ENCODE measurements around the gene POLR3H. TPM values are rescaled to one million over a fixed set of nuclear protein-coding genes. Genes with fewer than 3 reads are reported as not detected.
A peak's percentile ranks its signal among the peaks of the same experiment; 100 is the strongest.

Gene POLR3H
- total RNA-seq, 1 experiment from 2014 or later = 47.6 TPM

DNA sequence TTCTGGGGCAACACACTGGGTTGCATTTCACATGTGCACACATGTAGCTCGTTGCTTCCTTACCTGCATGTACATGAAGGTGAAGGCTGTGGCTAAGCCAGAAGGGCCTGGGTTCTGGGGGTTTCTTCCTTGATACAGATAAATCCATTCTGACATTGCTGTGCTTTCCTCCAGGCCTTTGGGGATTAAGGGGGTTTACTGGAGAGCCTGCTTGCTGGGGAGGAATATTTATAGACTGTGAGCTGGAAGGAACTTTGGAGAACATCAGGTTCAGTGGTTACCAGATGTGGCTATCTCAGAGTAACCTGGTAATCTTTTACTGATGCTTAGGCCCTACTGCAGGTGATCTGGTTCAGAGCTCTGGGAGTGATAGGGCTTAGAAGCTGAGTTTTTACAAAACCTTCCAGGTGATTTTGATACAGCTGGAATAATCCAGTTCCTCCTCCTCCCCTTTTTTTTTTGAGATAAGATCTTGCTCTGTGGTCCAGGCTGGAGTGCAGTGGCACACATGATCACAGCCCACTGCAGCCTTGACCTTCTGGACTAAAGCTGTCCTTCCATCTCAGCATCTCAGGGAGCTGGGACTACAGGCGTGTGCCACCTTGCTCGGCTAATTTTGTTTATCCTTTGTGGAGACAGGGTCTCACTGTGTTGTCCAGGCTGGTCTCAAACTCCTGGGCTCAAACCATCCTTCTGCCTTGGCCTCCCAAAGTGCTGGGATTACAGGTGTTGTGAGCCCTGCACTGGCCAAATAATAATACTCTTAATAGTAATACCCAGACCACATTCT, 55.5 kb downstream of the POLR3H start:
- H3K4me1 ChIP-seq (replicated peaks; ENCODE audit: insufficient read depth) = no peaks in the 10 kb centered on the region
- H3K9me3 ChIP-seq (ENCODE audit: insufficient read depth, low read depth) = no peaks in the 10 kb centered on the region
- H3K9me2 ChIP-seq (ENCODE audit: insufficient read depth) = no peaks in the 10 kb centered on the region
- TF ChIP-seq EZH2 (IDR thresholded peaks at IDR 0.05; ENCODE audit: low read depth) = no peak
- TF ChIP-seq, protein P1, sequence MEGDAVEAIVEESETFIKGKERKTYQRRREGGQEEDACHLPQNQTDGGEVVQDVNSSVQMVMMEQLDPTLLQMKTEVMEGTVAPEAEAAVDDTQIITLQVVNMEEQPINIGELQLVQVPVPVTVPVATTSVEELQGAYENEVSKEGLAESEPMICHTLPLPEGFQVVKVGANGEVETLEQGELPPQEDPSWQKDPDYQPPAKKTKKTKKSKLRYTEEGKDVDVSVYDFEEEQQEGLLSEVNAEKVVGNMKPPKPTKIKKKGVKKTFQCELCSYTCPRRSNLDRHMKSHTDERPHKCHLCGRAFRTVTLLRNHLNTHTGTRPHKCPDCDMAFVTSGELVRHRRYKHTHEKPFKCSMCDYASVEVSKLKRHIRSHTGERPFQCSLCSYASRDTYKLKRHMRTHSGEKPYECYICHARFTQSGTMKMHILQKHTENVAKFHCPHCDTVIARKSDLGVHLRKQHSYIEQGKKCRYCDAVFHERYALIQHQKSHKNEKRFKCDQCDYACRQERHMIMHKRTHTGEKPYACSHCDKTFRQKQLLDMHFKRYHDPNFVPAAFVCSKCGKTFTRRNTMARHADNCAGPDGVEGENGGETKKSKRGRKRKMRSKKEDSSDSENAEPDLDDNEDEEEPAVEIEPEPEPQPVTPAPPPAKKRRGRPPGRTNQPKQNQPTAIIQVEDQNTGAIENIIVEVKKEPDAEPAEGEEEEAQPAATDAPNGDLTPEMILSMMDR (conservative IDR thresholded peaks at IDR 0.05) = no peak
- ChIA-PET CTCF (no interaction called here), POLR2A (ENCODE audit: unreplicated experiment) (interaction anchor here (0.6 kb wide), 1 partner anchor 40 kb away, joined by 12 read pairs; no protein-coding TSS in a partner anchor)
- H3K27me3 ChIP-seq (ENCODE audit: insufficient read depth, low read depth) = no peaks in the 10 kb centered on the region
- BruUV-seq (replicated peaks) = no TSS peak
- no peak overlapping the region for H3K4me2 ChIP-seq
- intact Hi-C loops (cut with micrococcal nuclease; ENCODE audit: unreplicated experiment) = no loop called here
- H2AFZ ChIP-seq = no peak overlapping the region
- peaks cover 4% of the 10 kb centered on the region; the same call in 1 of the 2 replicates for H3F3A ChIP-seq (ENCODE audit: insufficient read depth, low read depth)
- H4K20me1 ChIP-seq (ENCODE audit: insufficient read depth) = peaks cover 82% of the 10 kb centered on the region
- DNase-seq = no peak
- no peaks in the 10 kb centered on the region for H3K36me3 ChIP-seq (ENCODE audit: low read depth)
- H3K4me3 ChIP-seq = no peak overlapping the region
- H3K27ac ChIP-seq = no peak overlapping the region
- peaks cover 92% of the 10 kb centered on the region for H3K79me2 ChIP-seq (ENCODE audit: low read depth)

DNA sequence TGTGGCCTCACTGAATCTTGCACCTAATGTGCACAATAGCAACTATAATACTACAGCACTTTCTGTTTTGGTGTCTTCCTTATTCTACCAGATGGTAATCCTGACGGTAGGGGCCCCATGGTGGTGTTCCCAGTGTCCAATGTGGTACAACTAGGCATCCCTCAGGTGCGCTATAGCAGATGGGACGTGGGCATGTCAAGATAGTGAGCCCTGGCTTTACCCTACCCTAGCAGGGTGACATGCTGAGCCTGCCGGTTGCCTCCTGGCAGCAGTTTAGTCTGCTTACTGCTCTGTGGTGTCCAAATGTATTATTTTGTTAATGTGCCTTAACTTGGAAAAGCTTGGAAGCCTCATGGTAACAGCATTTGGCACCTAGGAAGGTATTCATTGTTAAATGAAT, 56.2 kb downstream of the POLR3H start:
- no peaks in the 10 kb centered on the region for H3K27me3 ChIP-seq (ENCODE audit: insufficient read depth, low read depth)
- BruUV-seq (replicated peaks) = no TSS peak
- H3K27ac ChIP-seq = no peak overlapping the region
- H2AFZ ChIP-seq = no peak overlapping the region
- no peaks in the 10 kb centered on the region for H3K9me2 ChIP-seq (ENCODE audit: insufficient read depth)
- H3K79me2 ChIP-seq (ENCODE audit: low read depth) = peaks cover 92% of the 10 kb centered on the region
- no peaks in the 10 kb centered on the region for H3K4me1 ChIP-seq (replicated peaks; ENCODE audit: insufficient read depth)
- H4K20me1 ChIP-seq (ENCODE audit: insufficient read depth) = peaks cover 81% of the 10 kb centered on the region
- H3K4me3 ChIP-seq = no peak overlapping the region
- H3K36me3 ChIP-seq (ENCODE audit: low read depth) = no peaks in the 10 kb centered on the region
- H3K9me3 ChIP-seq (ENCODE audit: insufficient read depth, low read depth) = no peaks in the 10 kb centered on the region
- peaks cover 4% of the 10 kb centered on the region; the same call in 1 of the 2 replicates for H3F3A ChIP-seq (ENCODE audit: insufficient read depth, low read depth)
- ChIA-PET CTCF (no interaction called here), POLR2A (ENCODE audit: unreplicated experiment) (no interaction called here)
- TF ChIP-seq, protein P1 (conservative IDR thresholded peaks at IDR 0.05) = no peak
- no peak for TF ChIP-seq EZH2 (IDR thresholded peaks at IDR 0.05; ENCODE audit: low read depth)
- no peak overlapping the region for H3K4me2 ChIP-seq
- DNase-seq = peak in 1 of 2 experiments; percentile 1
- intact Hi-C loops (cut with micrococcal nuclease; ENCODE audit: unreplicated experiment) = no loop called here

DNA sequence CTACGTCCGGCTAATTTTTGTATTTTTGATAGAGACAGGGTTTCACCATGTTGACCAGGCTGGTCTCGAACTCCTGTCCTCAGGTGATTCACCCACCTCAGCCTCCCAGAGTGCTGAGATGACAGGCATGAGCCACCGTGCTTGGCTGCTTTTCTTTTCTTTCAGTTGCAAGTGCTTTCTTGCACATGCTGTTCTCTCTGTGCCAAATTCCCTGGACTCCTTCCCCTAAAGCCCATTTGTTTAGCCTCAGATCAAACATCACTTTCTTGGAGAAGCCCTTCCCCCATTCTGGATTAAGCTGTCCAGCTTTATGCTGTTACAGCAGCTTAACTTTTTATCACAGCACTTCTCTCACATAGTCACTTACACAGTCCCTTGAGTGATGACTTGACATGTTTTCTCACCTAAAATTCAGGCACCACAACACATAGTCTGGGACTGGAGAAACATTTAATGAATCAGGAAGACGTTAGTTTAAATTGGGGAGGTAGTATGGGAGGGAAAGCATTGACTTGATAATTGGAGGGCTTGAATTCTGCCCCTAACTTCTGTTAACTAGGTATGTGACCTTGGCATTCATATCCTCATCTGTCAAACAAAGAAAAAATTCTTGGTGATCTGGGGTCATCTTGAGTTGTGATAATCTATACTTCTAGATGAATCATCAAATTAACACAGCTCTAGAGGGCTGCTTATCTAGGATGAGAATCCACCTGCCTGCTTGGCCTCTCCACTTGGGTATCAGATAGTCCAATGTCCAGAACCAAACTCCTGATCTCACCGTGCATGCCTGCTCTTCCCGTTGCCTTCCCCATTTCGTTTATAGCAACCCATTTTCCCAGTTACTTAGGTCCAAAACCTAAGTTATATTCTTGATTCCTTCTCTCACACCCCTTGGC, 57.0 kb downstream of the POLR3H start:
- peak in 1 of 2 experiments; percentile 22 for DNase-seq
- H4K20me1 ChIP-seq (ENCODE audit: insufficient read depth) = peaks cover 89% of the 10 kb centered on the region
- H3K4me2 ChIP-seq = no peak overlapping the region
- CTCF ChIA-PET = no interaction called here
- H3K4me3 ChIP-seq = no peak overlapping the region
- intact Hi-C loops (cut with micrococcal nuclease; ENCODE audit: unreplicated experiment) = no loop called here
- H2AFZ ChIP-seq = no peak overlapping the region
- H3F3A ChIP-seq (ENCODE audit: insufficient read depth, low read depth) = peaks cover 4% of the 10 kb centered on the region; the same call in 1 of the 2 replicates
- no peaks in the 10 kb centered on the region for H3K4me1 ChIP-seq (replicated peaks; ENCODE audit: insufficient read depth)
- H3K79me2 ChIP-seq (ENCODE audit: low read depth) = peaks cover 93% of the 10 kb centered on the region
- BruUV-seq (replicated peaks) = no TSS peak
- H3K36me3 ChIP-seq (ENCODE audit: low read depth) = no peaks in the 10 kb centered on the region
- TF ChIP-seq, protein P1 (conservative IDR thresholded peaks at IDR 0.05) = no peak
- no peak for TF ChIP-seq EZH2 (IDR thresholded peaks at IDR 0.05; ENCODE audit: low read depth)
- H3K27me3 ChIP-seq (ENCODE audit: insufficient read depth, low read depth) = no peaks in the 10 kb centered on the region
- H3K27ac ChIP-seq = no peak overlapping the region
- no peaks in the 10 kb centered on the region for H3K9me2 ChIP-seq (ENCODE audit: insufficient read depth)
- POLR2A ChIA-PET (ENCODE audit: unreplicated experiment) = no interaction called here
- no peaks in the 10 kb centered on the region for H3K9me3 ChIP-seq (ENCODE audit: insufficient read depth, low read depth)

Measured in PC-9 (cell line).